ENCODE results near the gene VIPR2.

VIPR2 gene

GRCh38 chr7:159036916-159037605, 107.6 kb downstream of the VIPR2 start:
- FAIRE-seq, result no peak

- no peak for FAIRE-seq
Measured at GRCh38 chr7:159035571-159036073, 109.0 kb downstream of the VIPR2 start.

GRCh38 chr7:159034988-159035387, 109.7 kb downstream of the VIPR2 start:
- no peak for FAIRE-seq

- no peak for FAIRE-seq
Measured at GRCh38 chr7:159034394-159034793, 110.3 kb downstream of the VIPR2 start.

GRCh38 chr7:159033956-159034355, 110.7 kb downstream of the VIPR2 start:
- FAIRE-seq, result no peak

GRCh38 chr7:159033473-159033825, 111.2 kb downstream of the VIPR2 start:
- no peak for FAIRE-seq

GRCh38 chr7:159032753-159033472, 111.8 kb downstream of the VIPR2 start:
- no peak for FAIRE-seq

GRCh38 chr7:159032322-159032721, 112.3 kb downstream of the VIPR2 start:
- FAIRE-seq, result no peak

- no peak for FAIRE-seq
Measured at GRCh38 chr7:159031750-159032149, 112.9 kb downstream of the VIPR2 start.

- FAIRE-seq, result no peak
Measured at GRCh38 chr7:159031135-159031701, 113.4 kb downstream of the VIPR2 start.

- FAIRE-seq, result no peak
Measured at GRCh38 chr7:159030490-159031134, 114.1 kb downstream of the VIPR2 start.

GRCh38 chr7:159028508-159029401, 115.9 kb downstream of the VIPR2 start:
- FAIRE-seq, result no peak

- FAIRE-seq, result no peak
Measured at GRCh38 chr7:159027789-159028507, 116.7 kb downstream of the VIPR2 start.

- FAIRE-seq, result no peak
Measured at GRCh38 chr7:159027056-159027788, 117.4 kb downstream of the VIPR2 start.

- FAIRE-seq, result no peak
Measured at GRCh38 chr7:159026271-159027055, 118.2 kb downstream of the VIPR2 start.

- no peak for FAIRE-seq
Measured at GRCh38 chr7:159025161-159025779, 119.4 kb downstream of the VIPR2 start.

- FAIRE-seq, result no peak
Measured at GRCh38 chr7:159024280-159024951, 120.3 kb downstream of the VIPR2 start.

- no peak for FAIRE-seq
Measured at GRCh38 chr7:159023746-159024145, 120.9 kb downstream of the VIPR2 start.

- FAIRE-seq, result no peak
Measured at GRCh38 chr7:159023206-159023605, 121.5 kb downstream of the VIPR2 start.

Measured in endometrium (tissue), 2 donors.